NCI-H446 treated with DMSO at 0.1 percent for 48 hours (cell line): ENCODE data around the gene SF3A1.
"Not testable (repeated sequence)": the region's sequence is repeated elsewhere in the genome, so short reads cannot be mapped to it uniquely, and the experiment has no call there.

Experiments used
- DNase-seq: peaks from one replicate; lab custom pipeline; 2025; lab: John Stamatoyannopoulos, UW

SF3A1 gene

DNA sequence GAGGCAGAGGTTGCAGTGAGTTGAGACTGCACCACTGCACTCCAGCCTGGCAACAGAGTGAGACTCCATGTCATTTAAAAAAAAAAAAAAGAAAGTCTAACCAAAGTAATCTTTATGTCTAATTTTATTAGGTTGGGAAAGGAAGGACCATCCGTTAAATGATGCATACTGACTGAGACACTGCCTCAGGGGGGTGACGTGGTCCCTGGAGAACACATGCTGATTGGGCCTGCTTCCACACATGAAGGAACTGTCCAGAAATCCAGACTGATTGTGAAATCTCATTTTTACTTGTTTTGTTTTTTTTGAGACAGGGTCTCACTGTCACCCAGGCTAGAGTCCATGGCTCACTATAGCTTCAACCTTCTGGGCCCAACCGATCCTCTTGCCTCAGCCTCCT lies 5.5 kb downstream of the SF3A1 start:
- no peak for DNase-seq

DNA sequence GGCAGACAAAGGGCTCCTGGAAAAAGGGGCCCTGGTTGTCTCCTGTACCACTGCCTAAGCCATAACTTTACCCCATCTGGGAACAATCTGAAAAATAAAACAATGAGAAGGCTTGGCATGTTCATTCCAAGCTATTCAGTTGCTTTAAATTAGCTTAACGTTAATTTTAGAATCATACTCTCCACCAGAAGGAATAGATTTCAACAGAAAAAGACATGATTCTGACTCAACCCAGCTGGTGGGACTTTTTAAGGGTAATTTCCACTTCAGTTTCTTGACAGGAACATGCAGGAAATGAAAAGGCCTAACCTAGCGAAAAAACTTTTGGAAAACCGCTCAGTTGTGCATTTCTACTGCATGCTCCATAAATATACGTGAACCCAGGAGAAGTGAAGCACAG lies 7.9 kb downstream of the SF3A1 start:
- no peak for DNase-seq

DNA sequence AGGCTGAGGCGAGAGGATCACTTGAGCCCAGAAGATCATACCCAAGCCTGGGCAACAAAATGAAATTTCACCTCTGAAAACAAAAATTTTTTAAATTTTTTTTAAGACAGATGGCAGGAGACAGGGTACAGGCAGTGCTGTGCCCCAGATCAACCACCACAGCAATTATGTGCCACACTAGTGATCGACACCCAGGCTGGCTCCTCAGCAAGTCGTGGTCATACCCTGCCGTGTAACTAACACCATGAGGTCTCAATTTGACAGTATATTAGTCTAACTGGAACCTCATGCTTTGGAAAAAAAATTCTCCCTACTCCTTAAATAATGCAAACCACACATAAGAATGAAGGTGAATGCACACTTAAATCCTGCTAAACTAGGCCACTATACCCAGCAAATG lies 8.3 kb downstream of the SF3A1 start:
- DNase-seq, result no peak

DNA sequence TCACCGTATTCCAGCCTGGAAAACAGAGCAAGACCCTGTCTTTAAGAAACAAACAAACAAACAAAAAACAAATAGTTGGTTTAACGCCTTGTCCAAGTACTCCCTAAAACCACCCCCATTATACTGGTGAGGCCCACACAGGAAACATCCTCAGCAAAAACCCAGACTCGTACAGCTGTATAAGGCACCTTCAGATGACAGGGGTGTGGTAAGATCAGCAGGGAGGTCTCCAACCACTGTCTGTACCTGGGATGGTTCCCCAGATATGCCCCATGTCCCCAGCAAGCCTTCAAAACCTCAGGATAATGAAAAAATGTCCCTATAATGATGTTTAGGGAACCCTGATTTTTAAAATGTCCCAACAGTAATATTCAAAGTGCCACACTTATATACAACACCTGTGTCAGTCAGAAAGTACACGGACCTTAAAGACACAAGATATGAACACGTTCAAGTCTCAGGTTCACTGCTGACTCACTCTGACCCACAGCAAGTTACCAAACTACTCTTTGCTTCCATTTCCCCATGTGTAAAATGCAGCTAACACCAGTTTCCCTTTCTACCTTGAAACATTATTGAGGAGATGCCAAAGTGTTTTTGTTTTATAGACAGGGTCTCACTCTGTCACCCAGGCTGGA lies 9.3 kb downstream of the SF3A1 start:
- DNase-seq, result no peak

DNA sequence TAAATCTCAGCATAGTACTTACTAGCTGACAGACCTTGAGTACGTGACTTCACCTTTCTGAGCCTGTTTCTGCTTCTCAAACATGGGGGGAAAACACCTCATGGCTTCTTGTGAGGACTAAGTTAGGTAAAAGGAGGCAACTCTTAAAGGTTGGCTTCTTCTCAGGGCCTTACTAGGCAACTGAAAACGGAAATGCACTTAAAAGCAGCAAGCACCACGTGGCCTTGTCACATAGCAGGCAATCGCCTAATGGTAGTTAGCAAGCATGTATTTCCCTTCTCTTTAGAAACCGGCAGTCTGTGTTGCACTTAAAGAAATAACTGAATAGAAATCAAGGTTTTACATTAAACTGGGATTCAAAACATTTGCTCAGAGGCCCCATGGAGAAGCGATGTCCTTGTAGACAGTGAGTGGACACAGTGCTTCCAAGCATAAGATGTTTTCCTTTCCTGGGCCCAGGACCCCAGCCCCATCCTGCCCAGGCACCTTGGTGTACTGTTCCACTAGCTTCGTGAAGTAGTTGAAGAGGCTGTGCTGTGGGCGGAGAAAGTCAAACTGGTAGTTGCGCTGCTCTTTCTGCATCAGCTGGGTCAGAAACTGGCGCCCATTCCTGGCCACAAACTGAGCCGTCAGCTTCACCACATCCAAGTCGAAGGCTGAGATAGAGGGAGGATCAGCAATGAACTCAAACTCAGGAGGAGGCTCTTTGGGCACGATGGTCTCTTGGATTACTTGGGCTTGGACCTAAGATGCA lies 12.1 kb downstream of the SF3A1 start:
- no peak for DNase-seq

DNA sequence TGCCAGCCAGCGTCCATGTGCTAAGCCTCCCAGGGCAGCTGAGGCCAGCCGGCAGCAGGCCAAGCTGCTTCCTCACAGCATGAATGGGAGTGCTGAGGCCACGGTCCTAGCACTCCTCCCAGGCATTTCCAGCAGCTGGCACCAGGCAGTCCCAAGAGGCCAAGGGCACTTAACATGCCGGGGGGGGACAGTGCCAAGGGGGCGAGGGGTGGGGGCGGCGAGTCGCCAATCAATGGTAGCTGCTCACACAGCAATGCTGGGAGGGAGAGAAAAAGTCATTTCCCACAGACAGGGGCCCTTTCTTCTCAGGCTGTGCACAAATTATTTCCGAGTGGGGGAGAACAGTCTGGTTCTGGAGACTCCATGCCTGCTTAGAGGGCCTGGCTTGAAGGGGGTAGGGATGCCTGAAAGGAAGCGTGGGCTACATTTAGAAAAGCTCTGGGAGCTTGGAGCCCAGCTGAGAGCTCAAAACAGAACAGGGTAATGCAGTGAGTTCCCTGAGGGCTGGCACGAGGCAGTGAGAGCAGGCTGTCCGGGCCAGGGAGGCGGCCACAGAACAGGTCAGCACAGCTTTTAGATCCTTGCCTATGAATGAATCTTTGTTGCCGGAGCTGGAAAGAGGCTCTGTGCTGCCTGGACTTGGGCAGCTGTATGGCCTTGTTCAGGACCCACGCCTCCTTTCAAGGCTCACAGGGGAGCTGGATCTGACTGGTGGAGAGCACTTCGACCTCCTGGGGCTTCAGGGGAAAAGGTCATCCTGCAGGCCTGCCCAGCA lies 15.6 kb downstream of the SF3A1 start:
- peak; percentile 65 for DNase-seq

DNA sequence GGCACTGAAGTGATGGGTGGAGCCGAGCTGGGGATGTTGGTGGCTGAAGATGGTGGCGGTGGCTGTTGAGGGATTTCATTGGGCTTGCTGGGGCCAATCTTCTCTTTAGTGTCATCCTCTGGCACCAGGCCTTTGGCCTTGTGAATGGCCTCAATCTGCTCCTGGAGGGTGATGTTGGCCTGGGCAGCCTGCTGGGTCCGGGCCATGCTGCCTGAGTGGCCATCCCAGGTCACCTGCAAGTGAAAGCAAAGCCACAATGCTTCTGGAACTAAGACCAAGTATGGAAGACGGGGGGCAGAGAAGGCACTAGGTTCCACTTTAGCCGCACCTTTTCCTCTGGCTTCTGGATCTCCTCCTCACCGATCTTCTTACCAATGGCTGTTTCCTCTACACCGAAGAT lies 17.9 kb downstream of the SF3A1 start:
- no peak for DNase-seq

DNA sequence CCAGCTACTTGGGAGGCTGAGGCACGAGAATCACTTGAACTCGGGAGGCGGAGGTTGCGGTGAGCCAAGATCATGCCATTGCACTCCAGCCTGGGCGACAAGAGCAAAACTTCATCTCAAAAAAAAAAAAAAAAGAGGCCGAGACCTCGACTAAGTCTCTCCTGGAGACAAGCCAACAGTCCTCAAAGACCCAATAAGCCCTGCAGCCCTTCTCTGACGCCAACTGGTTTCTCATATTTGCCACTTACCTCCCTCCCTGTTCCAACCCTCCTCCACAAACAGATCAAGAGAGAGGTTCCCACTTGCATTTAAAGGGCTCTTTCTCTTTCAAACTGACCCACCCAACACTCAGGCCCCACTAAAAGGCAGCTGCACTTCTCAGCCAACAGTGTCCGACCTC lies 18.4 kb downstream of the SF3A1 start:
- DNase-seq, result not testable (repeated sequence)

DNA sequence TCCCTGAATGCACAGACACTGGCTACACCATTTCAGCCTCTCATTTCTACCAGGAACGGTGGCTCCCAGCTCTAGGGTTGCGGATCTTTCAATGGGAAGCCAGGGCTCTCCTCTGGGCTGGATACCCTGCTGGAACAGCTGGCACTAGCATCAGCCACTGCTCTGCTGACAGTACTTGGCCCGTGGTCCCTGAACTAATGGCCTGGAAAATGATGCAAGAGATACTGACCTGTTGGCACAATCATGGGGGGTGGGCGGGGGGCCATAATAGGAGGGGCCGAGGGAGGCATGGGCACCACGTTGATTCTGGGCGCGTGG lies 19.3 kb downstream of the SF3A1 start:
- peak; percentile 69 for DNase-seq

DNA sequence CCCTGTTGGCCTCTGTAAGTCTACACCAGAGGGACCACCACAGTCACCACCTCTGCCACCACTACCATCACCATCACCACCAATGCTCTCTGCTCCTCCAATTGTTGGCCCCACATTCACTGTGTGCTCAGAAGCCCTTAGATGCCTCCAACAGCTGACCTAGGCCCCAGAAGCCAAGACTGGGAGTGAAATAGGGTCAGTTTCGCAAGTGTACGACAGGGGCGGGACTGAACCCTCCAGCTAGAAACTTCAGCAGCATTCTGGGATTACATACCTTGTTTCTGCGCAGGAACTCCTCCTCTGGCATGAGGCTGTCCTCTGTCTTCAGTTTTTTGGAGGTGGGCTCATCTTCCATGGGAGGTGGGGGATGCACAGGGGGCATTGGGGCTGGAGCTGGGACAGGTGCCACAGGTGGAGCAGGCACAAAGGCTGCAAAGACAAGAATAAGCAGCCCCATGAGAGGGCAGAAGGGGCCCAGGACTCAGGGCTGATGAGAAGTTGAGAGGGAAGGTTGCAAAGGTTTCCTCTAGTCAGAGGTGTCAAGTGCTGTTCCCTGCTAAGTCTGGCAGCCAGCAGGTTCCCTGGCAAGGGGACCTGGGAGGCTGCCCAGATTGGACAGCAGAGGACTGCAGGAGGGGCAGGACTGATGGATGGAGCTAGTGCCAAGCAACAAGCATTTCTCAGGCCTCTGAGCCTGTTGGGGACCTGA lies 19.8 kb downstream of the SF3A1 start:
- peak; percentile 69 for DNase-seq

DNA sequence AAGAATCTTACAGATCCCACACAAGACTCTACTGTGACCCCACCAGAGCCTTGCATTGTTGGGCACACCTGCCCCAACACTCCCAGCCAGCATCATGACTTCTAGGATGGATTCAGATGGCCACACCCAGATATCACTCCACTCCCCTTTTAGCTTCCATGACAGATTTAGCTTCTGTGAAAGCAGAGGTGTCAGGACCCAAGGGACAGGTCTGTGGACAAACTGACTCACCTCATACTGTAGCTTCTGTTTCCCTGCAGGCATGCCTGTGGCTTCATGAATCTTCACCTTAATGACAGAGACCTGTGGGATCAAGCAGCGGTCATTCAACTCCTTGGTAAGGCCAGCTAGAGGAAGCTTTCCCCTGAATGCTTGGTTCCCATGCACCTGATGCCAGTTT lies 21.5 kb downstream of the SF3A1 start:
- no peak for DNase-seq

DNA sequence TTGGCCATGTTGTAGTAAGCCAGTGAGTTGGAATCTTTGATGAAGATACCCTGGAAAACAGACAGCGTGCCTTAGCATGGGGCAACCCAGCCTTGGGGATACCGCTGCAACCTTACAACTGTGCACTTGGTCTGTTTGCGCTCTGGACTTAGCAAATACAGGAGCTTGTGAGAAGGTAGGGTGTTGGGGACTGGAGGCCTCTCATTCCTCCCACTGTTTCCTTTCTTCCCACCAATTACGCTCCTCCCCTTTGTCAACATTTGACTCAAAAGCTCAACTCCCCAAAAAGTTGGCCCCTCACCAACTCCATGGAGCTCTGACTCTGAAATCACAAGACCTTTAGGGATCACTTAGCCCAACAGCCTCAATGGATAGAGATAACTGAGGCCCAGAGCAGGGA lies 22.0 kb downstream of the SF3A1 start:
- no peak for DNase-seq

DNA sequence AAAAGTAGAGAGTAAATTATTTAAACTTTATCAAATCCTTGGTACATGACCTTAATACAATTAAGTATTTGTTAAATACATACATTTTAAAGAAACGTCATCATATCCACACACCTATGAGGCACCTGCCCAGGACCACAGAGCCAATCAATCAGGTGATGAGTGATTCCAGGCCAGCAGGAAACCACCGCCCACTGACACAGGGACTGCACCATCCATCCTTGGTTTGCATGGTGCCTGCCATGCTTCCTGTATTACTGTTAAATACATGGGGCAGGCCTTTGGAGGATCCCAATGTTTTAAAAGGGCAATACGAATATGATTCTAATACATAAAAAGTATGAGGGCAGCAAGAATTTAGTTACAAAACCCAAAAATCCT lies 23.0 kb downstream of the SF3A1 start:
- no peak for DNase-seq

DNA sequence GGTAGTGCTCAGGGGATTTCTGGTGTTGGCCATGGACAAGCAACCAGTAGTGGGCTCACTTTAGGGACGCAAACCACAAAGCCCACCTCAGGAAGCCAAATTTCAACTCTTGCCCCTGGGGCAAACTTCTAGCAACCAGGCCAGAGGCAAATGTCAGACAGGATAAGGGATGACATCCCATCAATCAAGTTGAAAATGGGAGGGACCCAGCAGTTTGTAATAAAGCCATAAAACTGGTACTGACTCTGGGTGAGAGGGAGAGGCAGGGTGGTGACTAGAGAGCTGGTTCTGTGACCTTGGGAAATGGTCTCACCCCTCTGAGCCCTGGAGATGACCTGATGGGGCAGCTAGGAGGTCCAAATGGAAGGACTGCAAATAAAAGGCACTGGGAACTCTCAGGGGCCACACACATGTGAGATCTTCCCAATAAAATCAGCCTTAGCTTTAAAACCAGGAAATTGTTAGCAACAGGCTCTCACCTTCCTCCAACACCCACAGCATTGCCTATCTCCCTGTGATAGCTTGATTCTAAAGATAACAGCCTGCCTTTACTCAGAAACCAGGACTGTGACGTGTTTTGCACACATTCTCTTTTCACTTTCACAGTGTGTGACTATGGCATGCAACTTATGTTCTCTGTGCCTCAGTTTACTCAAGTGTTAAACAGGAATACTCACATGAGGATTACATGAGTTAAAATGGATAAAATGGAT lies 23.5 kb downstream of the SF3A1 start:
- DNase-seq, result no peak

DNA sequence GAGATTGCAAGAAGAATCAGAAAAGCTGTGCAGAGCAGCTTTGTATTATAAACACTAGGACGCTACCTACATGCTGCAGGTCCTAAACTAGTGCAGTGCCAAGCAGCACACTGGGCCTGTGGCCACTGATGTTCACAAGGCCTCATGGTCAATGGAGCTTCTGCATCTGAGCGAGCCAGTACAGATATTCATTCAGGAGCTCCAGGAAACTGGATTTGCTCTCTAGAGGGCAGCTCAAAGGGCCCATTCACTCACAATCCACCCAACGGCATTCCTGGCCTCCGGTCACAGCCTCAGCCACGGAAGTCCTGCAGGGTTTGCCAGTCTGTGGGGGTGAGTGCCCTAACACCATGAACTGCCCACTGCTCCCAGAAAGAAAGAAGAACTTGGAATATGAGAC lies 24.1 kb downstream of the SF3A1 start:
- DNase-seq, result no peak

DNA sequence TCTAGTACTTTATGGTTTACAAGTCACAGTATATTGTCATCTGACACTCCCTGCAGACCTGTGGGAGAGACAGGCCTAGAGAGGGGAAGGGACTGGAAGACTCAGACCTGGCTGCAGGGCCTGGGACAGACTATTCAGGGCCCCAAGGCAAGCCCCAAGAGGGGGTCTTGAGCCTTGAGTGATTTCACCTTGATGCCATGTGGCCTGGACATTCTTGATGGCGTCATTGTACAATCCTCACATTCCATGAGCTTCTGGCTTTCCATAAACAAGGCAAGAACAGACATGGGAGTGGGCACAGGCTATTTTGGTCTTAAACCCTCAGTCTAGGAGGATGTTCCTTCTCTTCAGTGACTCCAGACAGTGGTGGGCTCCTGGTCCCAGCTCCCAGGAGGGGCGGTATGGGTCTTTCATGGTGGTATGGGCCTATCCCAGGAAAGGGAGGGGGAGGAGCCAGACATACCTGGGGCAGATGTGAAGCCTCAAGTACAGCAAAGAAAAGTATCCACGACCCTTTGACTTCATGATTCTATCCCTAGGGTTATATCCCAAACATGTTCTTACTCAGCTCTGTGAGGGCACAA lies 28.1 kb downstream of the SF3A1 start:
- no peak for DNase-seq

DNA sequence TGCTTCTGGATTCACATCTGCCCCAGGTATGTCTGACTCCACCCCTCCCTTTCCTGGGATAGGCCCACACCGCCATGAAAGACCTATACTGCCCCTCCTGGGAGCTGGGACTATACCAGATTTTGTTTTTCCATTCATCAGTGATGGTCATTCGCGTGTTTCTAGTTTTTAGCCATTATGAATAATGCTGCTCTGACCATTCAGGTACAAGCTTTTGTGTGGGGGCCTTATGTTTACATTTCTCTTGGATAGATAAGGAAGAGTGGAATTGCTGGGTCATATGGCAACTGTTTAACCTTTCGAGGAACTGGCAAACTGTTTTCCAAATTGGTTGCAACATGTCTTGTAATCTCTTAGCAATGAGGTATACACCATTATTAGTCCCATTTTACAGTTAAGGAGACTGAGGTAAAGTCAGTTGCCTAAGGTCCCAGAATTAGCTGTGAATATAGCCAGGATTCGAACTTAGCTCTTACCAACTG lies 28.8 kb downstream of the SF3A1 start:
- DNase-seq, result no peak

DNA sequence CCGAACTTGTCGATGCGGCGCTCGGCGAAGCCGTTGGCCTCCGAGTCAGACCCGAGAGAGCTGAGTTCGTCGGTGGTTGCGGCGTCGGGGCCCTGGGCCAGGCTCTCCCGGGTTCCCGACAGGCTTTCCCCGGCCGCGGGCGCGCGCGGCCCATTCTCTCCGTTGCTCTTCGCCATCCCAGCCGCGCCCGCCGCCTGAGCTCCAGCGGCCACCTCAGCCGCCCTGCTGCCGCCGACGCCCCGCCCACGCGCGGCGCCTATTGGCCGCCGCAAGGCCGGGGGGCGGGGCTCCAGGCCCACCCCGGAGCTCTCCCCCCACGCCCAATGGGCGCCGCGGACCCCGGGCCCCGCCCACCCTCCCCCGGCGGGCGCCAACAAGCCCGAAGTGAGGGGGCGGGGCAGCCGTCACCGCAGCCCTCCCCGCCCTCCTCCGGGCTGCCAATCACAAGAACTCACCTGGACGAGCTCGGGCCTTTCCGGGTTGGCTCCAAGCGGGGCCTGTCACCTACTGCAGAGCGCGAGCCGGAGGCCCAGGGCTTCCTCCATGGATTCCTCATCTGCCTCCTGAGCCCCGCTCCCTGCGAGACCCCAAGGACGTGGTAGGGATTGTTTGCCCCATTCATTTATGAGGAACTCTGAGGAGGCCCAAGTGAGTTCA lies 29.9 kb downstream of the SF3A1 start, which contains the start of gene TBC1D10A:
Gene TBC1D10A, minus strand, starts transcription at position 236 of the 657 bp plus-strand sequence. Its CDS starts 60 bp downstream, at position 176.
- peak; percentile 79 for DNase-seq

DNA sequence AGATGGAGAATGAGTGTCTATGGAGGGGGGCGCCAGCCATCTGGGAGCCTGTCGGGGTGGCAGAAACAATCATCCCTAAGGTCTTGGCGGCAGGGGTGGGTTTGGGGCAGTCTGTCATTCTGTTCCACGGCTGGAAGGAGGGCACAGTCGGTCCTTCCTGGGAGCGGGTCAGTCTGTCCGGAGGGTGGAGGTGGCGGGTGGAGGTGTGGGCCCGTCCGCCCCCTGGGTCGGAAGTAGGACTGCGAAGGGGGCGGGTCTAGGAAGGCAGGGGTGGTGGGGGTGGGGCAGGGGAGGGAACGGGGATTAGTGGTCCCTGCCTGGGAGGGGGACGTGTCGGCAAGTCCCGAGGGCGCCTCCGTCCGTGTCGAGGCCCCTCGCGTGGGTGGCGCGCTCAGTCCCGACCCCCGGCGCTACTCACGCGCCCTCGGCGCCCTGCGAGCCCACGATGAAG lies 30.4 kb downstream of the SF3A1 start:
- no peak for DNase-seq

DNA sequence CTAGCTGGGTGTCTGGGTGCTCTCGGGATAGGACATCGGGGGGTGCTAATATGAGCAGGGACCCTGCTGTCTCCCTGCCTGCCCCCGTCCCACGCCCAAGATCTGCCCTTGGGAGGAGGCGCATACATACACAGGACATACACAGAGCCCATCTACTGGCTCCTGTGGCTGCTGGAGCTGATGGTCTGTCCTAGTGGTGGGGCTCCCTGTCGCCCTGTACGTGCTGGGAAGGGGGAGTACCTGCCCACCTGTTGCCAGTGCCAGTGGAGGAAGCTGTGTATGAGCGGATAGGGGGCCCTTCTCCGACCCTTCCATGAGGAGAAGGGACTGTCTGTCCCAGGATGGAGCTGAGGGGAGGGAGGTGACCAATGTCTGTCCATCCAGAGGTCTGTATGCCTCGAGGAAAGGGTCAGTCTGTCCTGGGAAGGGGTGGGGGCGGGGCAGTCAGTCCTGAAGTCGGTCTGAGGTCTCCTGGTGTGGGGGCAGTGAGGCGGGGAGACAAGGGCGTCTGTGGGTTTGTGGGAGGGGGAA lies 30.9 kb downstream of the SF3A1 start:
- no peak for DNase-seq
